ENCODE data around the gene ZKSCAN5.

- TF ChIP-seq CTCF (conservative IDR thresholded peaks at IDR 0.05 in 1 of 2, IDR thresholded peaks at IDR 0.05 in 1 of 2; ENCODE audit: low read depth in 1 of 2, low read length in 2 of 2) = no peak
- TF ChIP-seq EZH2 (IDR thresholded peaks at IDR 0.05; ENCODE audit: low read length, missing control alignments) = no peak
These were observed 34.9 kb downstream of the ZKSCAN5 start for GRCh38 chr7:99539213-99539811.
